CD4-positive, alpha-beta T cell treated with Interleukin-6 for 4 hours (primary cell): Measurements from ENCODE around the gene PCDHGA6.

ENCODE experiments used
- DNase-seq: peaks from one replicate; pipeline ENCODE4 v3.0.0-alpha.2; 2020; ENCODE audit warnings: mixed read lengths

Gene PCDHGA6

DNA sequence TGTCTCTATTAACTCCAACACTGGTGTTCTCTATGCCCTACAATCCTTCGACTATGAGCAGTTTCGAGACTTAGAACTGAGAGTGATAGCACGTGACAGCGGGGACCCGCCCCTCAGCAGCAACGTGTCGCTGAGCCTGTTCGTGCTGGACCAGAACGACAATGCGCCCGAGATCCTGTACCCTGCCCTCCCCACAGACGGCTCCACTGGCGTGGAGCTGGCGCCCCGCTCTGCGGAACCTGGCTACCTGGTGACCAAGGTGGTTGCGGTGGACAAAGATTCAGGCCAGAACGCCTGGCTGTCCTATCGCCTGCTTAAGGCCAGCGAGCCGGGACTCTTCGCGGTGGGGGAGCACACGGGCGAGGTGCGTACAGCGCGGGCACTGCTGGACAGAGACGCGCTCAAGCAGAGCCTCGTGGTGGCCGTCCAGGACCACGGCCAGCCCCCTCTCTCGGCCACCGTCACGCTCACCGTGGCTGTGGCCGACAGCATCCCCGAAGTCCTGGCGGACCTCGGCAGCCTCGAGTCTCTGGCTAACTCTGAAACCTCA lies 49.1 kb downstream of the PCDHGA6 start:
- DNase-seq = no peak

DNA sequence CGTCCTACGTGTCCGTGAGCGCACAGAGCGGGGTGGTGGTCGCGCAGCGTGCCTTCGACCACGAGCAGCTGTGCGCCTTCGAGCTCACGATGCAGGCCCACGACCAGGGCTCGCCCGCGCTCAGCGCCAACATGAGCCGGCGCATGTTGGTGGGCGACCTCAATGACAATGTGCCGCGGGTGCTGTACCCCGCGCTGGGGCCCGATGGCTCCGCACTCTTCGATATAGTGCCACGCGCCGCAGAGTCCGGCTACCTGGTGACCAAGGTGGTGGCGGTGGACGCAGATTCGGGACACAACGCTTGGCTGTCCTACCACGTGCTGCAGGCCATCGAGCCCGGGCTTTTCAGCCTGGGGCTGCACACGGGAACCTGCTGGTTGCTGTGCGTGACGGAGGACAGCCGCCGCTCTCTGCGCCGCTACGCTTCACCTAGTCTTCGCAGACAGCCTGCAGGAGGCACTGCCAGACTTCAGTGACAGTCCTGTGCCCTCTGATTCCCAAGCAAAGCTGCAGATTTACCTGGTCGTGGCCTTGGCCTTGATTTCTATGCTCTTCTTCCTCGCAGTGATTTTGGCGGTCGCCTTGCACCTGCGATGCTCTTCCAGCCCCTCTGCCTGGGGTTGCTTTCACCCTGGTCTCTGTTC lies 54.2 kb downstream of the PCDHGA6 start:
- DNase-seq = no peak
